Stimulated activated CD8-positive, alpha-beta memory T cell treated with anti-CD3 and anti-CD28 coated beads, Interleukin-15, amount 100 ng/mL, for 24 hours (primary cell): ENCODE results near the gene DTX1.

ENCODE experiments used
- DNase-seq: peaks from one replicate; pipeline ENCODE4 v3.0.0-alpha.2; 2020; ENCODE audit warnings: low read depth

The DTX1 gene

GRCh38 chr12:113055594-113056380 is 743 bp upstream of the DTX1 start:
- DNase-seq = no peak

DNA sequence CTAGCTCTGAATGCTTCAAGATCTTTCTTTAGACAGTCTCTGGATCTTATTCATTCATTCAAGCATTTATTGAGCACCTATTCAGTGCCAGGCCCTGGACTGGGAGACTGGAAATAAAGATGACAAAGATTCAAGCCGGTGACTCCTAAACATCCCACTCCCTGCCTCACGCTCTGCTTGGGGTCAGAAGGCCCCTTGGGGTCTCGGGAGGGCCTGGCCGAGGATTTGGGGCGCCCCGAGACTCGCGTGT is 224 bp upstream of the DTX1 start:
- DNase-seq = no peak

DNA sequence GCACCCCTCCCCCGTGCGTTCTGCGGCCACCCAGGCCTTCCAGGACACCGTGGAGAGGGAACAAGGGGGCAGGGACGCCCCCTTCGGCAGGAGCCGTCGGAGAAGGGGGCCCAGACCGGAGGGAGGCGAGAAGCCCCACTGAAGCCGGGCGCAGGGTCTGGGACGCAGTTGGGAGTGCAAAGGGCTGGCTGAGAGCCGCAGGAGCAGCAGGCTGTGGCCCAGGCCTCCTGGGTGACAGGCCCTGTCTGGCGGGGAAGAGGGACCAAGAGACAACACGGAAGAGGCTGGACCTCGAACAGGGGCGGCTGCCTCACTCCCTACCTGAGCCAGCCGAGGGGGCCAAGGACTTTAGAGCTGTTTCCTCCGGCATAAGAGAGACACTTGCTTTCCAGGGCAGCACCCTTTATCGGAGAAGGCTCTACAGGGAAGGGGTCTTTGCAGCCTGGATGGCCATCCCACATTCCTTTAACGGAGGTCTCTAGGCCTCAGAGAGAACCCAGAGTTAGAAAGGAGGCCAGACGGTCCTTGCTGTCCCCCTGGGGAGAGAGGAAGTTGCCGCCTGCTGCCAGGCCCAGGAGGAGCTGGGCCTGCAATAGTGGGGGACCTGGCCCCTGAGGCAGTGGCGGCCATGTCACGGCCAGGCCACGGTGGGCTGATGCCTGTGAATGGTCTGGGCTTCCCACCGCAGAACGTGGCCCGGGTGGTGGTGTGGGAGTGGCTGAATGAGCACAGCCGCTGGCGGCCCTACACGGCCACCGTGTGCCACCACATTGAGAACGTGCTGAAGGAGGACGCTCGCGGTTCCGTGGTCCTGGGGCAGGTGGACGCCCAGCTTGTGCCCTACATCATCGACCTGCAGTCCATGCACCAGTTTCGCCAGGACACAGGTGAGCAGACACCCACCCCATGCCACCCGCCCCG is 1.3 kb downstream of the DTX1 start:
- DNase-seq = no peak

DNA sequence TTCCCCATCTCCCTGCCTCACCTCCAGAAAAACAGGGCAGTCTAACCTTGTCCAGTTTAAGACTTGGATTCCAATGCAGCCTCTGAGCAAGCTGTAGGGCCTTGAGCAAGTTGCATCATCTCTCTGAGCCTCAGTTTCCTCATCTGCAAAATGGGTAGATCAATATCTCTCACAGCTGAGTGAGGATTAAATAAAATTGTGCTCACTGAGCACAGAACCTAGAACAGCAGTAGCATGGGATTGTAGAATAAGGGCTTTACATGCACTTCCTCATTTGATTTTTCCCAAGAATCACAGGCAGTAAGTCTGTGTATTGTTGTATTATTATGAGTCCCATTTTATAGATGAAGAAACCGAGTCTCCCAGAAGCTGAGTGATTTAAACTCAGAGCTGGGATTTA is 2.0 kb downstream of the DTX1 start:
- DNase-seq = no peak

GRCh38 chr12:113059071-113059595 is 2.6 kb downstream of the DTX1 start:
- no peak for DNase-seq

DNA sequence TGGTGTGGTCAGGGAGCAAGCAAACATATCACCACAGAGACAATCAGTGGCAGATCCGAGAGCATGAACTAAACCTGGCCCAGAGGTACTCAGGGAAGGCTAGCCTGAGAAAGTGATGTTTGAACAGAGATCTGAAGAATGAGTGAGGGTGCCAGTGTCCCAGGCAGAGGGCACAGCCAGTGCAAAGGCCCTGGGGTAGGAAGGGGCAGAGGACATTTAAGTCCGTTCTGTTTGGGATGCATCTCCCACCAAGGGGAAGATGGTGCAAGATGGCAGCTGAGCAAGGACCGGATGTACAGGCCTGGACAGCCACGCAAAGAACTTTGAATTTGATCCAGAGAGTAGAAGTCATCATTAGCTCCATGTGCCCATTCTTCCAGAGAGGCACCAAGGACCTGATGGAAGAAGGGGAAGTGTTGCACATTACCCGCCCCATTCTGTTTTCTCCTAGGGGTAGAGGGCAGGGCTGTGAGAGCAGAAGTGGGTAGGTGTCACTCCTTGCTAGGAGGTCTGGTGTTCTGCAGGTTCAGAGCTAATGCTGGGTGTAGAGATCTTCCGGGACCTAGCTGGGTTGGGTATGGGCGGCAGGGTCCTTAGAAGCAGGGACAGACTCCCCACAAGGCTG is 3.9 kb downstream of the DTX1 start:
- DNase-seq = no peak

GRCh38 chr12:113061061-113061694 is 4.6 kb downstream of the DTX1 start:
- DNase-seq = no peak

- DNase-seq = no peak
Observed at GRCh38 chr12:113062502-113063395, 6.2 kb downstream of the DTX1 start.

DNA sequence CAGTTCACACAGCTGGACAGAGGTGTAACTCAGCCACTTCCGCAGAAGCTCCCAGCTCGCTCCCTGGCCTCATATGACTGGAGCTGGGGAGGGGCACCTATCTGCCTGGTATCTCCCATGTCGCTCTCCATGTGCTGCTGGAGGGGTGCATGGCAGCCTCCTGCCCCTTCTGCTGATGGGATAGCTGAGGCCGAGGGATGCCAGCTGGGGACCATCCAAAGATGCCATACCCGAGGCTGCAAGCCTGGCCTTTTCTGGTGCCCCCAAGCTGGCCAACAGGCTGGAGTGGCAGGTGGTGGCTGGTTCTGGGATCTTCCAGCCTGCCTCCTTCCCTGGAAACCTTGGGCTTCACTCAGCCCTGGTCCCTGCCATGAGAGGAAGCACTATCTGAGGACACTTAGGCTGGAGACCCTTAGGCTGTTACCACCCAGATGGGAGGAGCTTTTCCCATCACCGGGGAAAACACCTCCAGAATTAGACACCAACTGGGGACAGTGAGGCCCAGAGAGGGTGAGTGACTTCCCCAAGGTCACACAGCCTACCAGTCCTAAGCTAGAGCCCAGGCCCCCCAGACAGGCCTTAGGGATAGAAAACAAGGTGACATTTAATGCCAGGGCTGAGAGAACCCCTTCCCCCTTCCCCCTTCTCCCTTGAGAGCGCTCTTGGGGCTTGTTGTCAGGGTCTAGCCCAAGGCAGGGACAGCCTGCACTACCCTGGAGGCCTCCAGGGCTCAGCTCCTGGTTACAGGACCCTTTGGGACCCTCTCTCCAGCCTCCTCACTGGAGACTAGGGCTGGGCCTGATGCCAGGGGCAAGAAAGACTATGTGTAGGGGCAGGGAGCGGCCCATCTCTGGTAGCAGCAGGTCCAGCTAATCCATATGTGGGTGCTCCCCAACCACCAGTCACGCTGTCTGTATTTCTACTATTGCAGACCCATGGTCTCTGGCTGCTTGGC is 7.1 kb downstream of the DTX1 start:
- DNase-seq = no peak

DNA sequence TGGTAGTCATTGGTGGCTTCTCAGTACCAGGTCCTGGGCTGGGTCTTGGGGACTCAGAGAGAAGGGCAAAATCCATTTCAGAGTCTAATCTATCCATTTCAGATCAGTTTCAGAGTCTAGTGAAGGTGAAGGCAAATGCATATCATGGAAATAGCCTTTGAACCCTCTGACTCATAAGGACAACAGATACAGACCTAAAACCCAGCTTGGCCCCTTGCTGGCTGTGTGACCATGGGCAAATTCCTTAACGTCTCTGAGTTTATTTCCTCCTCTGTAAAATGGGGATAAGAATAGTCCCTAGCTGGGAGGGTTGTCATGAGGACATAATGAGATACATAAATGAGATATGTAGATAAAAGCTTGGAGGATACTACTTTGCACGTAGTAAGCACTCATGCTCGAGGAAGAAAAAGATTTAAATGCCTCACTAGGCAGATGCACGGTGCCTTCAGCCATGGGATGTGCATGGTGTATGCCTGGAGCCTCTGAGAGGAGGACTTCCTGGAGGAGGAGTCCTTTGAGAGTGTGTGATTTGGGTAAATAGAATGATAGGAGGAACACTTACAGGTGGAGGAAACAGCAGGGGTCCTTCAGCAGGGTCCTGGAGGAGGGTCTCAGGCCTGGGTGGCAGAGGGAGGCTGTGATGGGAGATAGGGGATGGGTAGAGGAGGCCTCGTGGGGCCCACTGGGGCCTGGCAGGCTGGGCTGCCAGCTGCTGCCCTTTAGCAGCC is 8.0 kb downstream of the DTX1 start:
- no peak for DNase-seq

DNA sequence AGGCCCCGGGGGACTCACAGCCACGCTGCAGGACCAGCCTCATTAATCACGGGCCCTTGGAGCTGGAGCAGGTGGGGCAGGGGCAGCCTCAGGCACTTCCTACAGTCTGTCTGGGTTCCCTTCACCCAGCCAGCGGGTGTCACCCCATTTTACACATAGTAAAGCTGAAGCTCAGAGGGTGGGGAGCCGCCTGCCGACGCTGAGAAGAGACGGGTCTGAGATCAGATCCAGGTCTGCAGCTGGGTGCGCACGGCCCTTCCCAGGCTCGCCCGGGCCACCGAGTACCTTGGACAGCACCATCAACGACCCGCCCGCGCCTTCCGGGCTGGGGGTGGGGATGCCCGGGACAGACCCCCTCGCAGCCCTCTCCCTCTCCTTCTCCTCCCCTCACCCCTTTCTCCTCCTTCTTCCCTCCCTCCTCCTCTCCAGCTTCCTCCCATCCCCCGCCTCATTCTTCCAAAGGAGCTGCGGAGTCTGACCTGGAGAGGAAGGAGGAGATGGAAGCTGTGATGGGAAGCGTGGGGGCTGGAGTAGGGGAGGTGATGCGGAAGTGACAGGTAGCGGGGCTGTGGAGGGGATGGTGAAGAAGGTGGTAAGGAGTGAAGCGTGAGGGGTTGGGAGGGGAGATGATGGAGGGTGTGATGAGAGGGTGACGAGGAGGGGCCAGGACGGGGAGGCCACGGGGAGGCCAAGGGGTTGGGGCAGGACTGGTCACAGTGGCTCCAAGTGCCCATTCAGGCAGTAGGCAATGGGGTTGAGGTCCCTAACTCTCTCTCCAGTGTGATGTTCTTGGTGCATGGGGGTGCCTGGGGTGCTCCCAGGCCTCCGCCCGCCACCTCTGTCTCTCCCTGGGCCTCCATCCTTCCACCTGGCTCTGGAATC is 8.8 kb downstream of the DTX1 start:
- no peak for DNase-seq

DNA sequence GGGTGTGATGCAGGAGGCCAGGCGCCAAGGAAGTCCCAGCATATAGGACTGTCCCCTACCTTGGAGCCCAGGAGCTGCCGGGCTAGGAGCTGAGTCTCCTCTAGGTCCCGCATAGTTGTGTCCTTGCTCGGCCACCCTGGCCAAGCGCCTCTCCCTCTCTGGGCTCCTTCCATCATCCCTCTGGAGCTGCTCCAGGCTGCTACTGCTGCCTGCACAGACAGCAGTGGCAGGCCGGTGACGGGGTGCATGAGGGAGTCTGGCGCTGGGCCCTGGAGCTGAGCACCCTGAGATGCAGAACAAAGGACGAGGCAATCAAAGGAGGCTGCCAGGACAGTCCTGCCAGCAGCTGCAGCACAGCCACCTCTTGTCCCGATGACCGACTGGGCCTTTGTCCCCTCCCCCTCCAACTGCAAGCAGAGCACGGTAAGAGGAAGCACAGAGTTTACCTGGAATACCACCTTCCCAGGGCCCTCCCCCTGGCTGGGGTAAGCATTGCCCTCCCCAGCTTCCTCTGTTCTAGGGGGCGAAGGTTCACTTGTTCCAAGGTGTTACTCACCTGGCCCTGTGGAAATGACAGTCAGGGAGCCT is 10.4 kb downstream of the DTX1 start:
- DNase-seq = no peak

GRCh38 chr12:113067987-113068935 is 11.7 kb downstream of the DTX1 start:
- DNase-seq = no peak

GRCh38 chr12:113069149-113069548 is 12.6 kb downstream of the DTX1 start:
- no peak for DNase-seq

DNA sequence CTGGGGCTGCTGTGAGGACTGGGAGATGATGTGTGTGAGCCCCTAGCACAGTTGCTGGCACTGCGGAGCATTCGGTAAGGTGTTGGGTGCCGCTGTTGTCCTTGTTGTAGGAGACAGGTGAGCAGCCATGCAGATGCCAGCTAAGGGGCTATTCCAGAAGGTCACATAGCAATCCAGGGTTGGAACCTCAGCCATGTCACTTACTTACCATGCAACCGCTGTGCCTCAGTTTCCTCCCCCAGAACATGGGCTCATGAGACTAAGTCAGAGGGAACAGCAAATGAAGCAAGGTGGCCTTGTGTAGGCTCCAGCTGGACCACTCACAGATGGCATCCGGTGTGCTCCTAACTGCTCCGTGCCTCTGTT is 13.2 kb downstream of the DTX1 start:
- DNase-seq = no peak

DNA sequence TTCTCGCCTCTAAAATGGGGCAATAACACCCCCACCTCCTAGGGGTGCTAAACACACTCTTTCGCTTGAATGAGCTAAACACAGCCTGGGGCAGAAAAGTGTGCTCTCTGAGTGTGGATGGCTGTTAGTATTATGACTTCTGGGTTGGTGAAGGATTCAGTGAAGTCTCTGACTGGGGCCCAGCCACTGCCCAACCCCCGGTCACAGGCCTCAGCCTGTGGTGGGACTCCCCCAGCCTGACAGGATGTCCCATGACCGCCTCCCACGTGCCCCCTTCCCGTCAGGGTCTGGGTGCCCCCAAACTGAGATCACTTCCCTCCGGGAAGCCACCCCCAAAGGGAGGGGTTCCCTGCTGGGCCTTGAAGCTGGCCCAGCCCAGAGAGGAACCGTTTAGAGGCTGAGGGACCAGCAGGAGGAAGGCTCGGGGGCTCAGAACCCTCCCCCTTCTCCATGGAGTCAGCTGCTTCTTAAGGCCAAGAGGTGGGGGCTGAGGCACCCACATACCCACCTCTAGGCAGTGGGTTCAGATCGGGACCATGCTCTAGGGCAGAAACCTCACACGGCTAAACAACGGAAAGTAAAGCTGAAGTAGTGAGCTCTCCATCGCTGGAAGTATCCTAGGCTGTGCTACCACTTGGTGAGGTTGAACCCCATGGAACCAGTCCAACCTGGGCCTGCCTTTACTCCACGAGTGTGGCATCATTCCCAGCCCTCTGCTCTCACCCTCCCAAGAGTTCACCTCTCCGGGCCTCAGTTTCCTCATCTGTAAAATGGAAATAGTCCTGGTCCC is 13.8 kb downstream of the DTX1 start:
- DNase-seq = no peak
